ENCODE results near the gene KRTAP10-6.

DNA sequence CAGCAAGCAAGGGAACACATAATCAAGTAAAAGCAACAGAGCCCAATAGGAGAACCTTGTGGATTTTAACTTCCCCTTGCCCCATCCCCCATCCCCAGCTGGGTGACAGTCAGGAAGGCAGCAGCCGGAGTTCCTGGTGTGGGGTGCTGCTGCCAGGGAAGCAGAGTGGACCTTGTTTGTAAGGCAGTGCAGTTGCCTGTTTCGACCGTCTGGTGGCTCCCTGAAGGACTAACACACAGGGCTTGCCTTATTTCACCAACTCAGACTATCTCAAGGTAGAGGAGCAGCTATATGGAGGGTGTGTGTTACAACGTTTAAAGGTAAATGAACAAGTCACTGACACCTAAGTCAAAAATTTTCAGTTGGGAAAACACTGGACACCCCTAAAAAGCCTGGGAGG is 26.2 kb upstream of the KRTAP10-6 start:
- TF ChIP-seq, protein P1, sequence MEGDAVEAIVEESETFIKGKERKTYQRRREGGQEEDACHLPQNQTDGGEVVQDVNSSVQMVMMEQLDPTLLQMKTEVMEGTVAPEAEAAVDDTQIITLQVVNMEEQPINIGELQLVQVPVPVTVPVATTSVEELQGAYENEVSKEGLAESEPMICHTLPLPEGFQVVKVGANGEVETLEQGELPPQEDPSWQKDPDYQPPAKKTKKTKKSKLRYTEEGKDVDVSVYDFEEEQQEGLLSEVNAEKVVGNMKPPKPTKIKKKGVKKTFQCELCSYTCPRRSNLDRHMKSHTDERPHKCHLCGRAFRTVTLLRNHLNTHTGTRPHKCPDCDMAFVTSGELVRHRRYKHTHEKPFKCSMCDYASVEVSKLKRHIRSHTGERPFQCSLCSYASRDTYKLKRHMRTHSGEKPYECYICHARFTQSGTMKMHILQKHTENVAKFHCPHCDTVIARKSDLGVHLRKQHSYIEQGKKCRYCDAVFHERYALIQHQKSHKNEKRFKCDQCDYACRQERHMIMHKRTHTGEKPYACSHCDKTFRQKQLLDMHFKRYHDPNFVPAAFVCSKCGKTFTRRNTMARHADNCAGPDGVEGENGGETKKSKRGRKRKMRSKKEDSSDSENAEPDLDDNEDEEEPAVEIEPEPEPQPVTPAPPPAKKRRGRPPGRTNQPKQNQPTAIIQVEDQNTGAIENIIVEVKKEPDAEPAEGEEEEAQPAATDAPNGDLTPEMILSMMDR (IDR thresholded peaks at IDR 0.05): no peak
- TF ChIP-seq POLR2A (IDR thresholded peaks at IDR 0.05): no peak

All from testis (tissue), 2 donors.